HK-2 (cell line): Measurements from ENCODE around the gene NEIL3.
A peak's percentile ranks its signal among the peaks of the same experiment; 100 is the strongest.
"Not testable (repeated sequence)": the region's sequence is repeated elsewhere in the genome, so short reads cannot be mapped to it uniquely, and the experiment has no call there.

Experiments used
- DNase-seq: peaks from one replicate; pipeline ENCODE4 v3.0.0-alpha.2; 2018; ENCODE audit not compliant: unreplicated experiment

The NEIL3 gene

GRCh38 chr4:177301126-177301639, 8.5 kb upstream of the NEIL3 start:
- DNase-seq = no peak

GRCh38 chr4:177302371-177303100, 7.1 kb upstream of the NEIL3 start:
- no peak for DNase-seq

GRCh38 chr4:177304094-177304493, 5.6 kb upstream of the NEIL3 start:
- DNase-seq = no peak

- DNase-seq = not testable (repeated sequence)
Measured at GRCh38 chr4:177304864-177305263, 4.8 kb upstream of the NEIL3 start.

GRCh38 chr4:177308125-177308524, 1.5 kb upstream of the NEIL3 start:
- DNase-seq = peak; percentile 45

GRCh38 chr4:177308847-177309521, 690 bp upstream of the NEIL3 start:
- DNase-seq = no peak

GRCh38 chr4:177311589-177311988, 1.9 kb downstream of the NEIL3 start:
- DNase-seq = no peak

GRCh38 chr4:177313263-177313662, 3.6 kb downstream of the NEIL3 start:
- DNase-seq = no peak

- DNase-seq = no peak
Measured at GRCh38 chr4:177315767-177316464, 6.2 kb downstream of the NEIL3 start.

GRCh38 chr4:177320721-177321120, 11.0 kb downstream of the NEIL3 start:
- DNase-seq = no peak

- no peak for DNase-seq
Measured at GRCh38 chr4:177321647-177322046, 12.0 kb downstream of the NEIL3 start.

GRCh38 chr4:177322266-177322665, 12.6 kb downstream of the NEIL3 start:
- DNase-seq = no peak

GRCh38 chr4:177322881-177323280, 13.2 kb downstream of the NEIL3 start:
- no peak for DNase-seq

GRCh38 chr4:177323416-177323815, 13.7 kb downstream of the NEIL3 start:
- no peak for DNase-seq

- no peak for DNase-seq
Measured at GRCh38 chr4:177332119-177332518, 22.4 kb downstream of the NEIL3 start.

- DNase-seq = no peak
Measured at GRCh38 chr4:177339477-177340374, 30.1 kb downstream of the NEIL3 start.

- no peak for DNase-seq
Measured at GRCh38 chr4:177348348-177348747, 38.7 kb downstream of the NEIL3 start.

GRCh38 chr4:177349191-177349590, 39.5 kb downstream of the NEIL3 start:
- DNase-seq = no peak

GRCh38 chr4:177351622-177352244, 42.1 kb downstream of the NEIL3 start:
- no peak for DNase-seq

GRCh38 chr4:177356206-177356605, 46.5 kb downstream of the NEIL3 start:
- no peak for DNase-seq

GRCh38 chr4:177356921-177357320, 47.2 kb downstream of the NEIL3 start:
- DNase-seq = no peak
